SU-DHL-6 (cell line): ENCODE results near the gene CAPN13.

Source experiments
- H2AFZ ChIP-seq: fragments of 200-600 bp; sonication (generic); 2 replicates; pipeline ENCODE4 v1.6.1; 2014; ENCODE audit warnings: low read depth, mild to moderate bottlenecking, moderate library complexity, mixed read lengths, antibody characterized with exemption, low read length; ENCODE audit not compliant: severe bottlenecking
- H3F3A ChIP-seq: fragments of 200-600 bp; shearing (Covaris generic); 2 replicates; pipeline ENCODE4 v1.6.0; 2016; ENCODE audit warnings: antibody characterized with exemption, mild to moderate bottlenecking; ENCODE audit not compliant: insufficient read depth
- H3K27ac ChIP-seq: fragments of 200-600 bp; sonication (generic); 2 replicates; pipeline ENCODE4 v1.5.1; 2016; ENCODE audit warnings: low read depth, mild to moderate bottlenecking, low read length, moderate library complexity, mixed read lengths
- H3K27me3 ChIP-seq: fragments of 200-600 bp; sonication (generic), shearing (Covaris generic); 2 replicates; pipeline ENCODE4 v1.6.0; 2014; ENCODE audit warnings: mild to moderate bottlenecking, low read length
- H3K36me3 ChIP-seq: fragments of 200-600 bp; sonication (generic); 2 replicates; pipeline ENCODE4 v1.6.1; 2014; ENCODE audit warnings: mild to moderate bottlenecking, low read length, mixed read lengths
- H3K4me2 ChIP-seq: fragments of 300-600, 200-600 bp; shearing (Covaris generic), sonication (generic); 2 replicates; pipeline ENCODE4 v1.6.0; 2014; ENCODE audit warnings: low read length, low read depth, mild to moderate bottlenecking; ENCODE audit not compliant: poor library complexity, severe bottlenecking
- H3K4me3 ChIP-seq: fragments of 200-600 bp; sonication (generic); 2 replicates; pipeline ENCODE4 v1.5.1; 2014; ENCODE audit warnings: antibody characterized with exemption, low read length, mild to moderate bottlenecking, mixed read lengths; ENCODE audit not compliant: insufficient read depth, poor library complexity, severe bottlenecking
- H3K79me2 ChIP-seq: fragments of 200-600 bp; sonication (generic); 2 replicates; pipeline ENCODE4 v1.6.1; 2014; ENCODE audit warnings: mild to moderate bottlenecking, low read length, moderate library complexity; ENCODE audit not compliant: insufficient read depth
- H3K9ac ChIP-seq: fragments of 200-600 bp; sonication (generic); 2 replicates; pipeline ENCODE4 v1.7.0; 2014; ENCODE audit warnings: mild to moderate bottlenecking, low read length
- H3K9me2 ChIP-seq: fragments of 200-600 bp; sonication (generic); replicated peaks from 2 replicates; pipeline ENCODE4 v1.6.1; 2014; ENCODE audit warnings: low read length; ENCODE audit not compliant: insufficient read depth
- H3K9me3 ChIP-seq: fragments of 200-600 bp; sonication (generic); 2 replicates; pipeline ENCODE4 v1.6.1; 2014; ENCODE audit warnings: low read length, mixed read lengths; ENCODE audit not compliant: insufficient read depth
- H4K20me1 ChIP-seq: fragments of 200-600 bp; sonication (generic); 2 replicates; pipeline ENCODE4 v1.6.1; 2014; ENCODE audit warnings: low read depth, mild to moderate bottlenecking, antibody characterized with exemption, low read length, moderate library complexity, mixed read lengths
- EZH2phosphoT487 ChIP-seq: fragments of 200-600 bp; sonication (generic), shearing (Covaris generic); conservative IDR thresholded peaks from 2 replicates; pipeline ENCODE4 v1.6.1; 2018; ENCODE audit warnings: mild to moderate bottlenecking, antibody characterized with exemption, low read length, moderate library complexity, mixed read lengths
- TF ChIP-seq, protein P1 (sequence below): fragments of 200-600 bp; sonication (generic); IDR thresholded peaks from one replicate; pipeline ENCODE4 v1.5.1; 2017; ENCODE audit warnings: antibody characterized with exemption, mild to moderate bottlenecking, low read length, moderate library complexity; ENCODE audit not compliant: insufficient read depth, poor library complexity, severe bottlenecking

Gene CAPN13

DNA sequence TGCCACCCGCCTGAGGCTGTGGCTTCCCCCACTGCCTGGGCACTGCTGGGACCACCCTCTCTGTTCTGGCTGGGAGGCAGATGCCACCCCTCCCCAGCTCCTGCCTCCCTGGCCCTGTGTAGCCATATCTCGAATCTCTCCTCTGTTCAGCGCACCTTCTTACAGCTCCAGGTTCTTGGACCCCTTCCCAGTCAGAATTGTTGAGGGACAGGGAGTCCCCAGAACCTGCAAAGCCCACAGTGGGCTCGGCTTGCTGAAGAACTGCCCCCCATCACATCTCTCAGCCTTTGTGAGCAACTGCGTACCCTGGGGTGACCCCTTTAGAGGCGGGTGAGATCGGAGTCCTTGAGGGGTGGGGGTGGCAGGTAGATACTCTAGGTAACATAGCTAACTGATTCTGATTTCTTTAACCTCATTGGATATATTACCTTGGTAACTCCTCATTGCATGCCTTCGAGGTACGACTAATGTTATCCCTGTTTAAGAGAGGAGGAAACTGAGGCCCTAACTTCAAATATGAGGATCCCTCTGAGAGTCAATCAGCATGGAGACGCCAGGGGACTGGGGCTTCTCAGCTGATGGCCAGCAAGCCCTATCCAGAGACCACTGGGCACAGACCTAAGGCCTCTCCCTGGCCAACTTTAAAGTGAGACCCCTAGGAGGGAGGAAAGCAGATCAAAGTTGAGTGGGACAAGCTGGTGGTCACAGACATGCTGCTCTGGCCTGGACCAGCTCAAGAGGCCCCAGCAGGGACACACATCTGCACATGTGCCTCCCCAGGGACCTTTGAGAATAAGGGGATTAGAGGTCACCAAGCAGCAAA, 101.3 kb downstream of the CAPN13 start:
- H3K27ac ChIP-seq, result no peak overlapping the region
- no peak overlapping the region for H3K4me2 ChIP-seq
- H3F3A ChIP-seq, result no peaks in the 10 kb centered on the region
- H3K27me3 ChIP-seq, result no peaks in the 10 kb centered on the region
- H4K20me1 ChIP-seq, result no peaks in the 10 kb centered on the region
- no peaks in the 10 kb centered on the region for H3K79me2 ChIP-seq
- no peak overlapping the region for H3K4me3 ChIP-seq
- no peak overlapping the region for H3K9ac ChIP-seq
- peaks cover 13% of the 10 kb centered on the region; the same call in 1 of the 2 replicates for H3K9me3 ChIP-seq
- no peaks in the 10 kb centered on the region for H3K9me2 ChIP-seq
- 0 out of 2 replicates have a peak, but pooled peaks cover 9% of the 10 kb centered on the region for H3K36me3 ChIP-seq
- TF ChIP-seq EZH2phosphoT487, result no peak
- TF ChIP-seq, protein P1, sequence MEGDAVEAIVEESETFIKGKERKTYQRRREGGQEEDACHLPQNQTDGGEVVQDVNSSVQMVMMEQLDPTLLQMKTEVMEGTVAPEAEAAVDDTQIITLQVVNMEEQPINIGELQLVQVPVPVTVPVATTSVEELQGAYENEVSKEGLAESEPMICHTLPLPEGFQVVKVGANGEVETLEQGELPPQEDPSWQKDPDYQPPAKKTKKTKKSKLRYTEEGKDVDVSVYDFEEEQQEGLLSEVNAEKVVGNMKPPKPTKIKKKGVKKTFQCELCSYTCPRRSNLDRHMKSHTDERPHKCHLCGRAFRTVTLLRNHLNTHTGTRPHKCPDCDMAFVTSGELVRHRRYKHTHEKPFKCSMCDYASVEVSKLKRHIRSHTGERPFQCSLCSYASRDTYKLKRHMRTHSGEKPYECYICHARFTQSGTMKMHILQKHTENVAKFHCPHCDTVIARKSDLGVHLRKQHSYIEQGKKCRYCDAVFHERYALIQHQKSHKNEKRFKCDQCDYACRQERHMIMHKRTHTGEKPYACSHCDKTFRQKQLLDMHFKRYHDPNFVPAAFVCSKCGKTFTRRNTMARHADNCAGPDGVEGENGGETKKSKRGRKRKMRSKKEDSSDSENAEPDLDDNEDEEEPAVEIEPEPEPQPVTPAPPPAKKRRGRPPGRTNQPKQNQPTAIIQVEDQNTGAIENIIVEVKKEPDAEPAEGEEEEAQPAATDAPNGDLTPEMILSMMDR, result no peak
- H2AFZ ChIP-seq, result no peak overlapping the region

- no peaks in the 10 kb centered on the region for H3K9me2 ChIP-seq
- H3K27ac ChIP-seq, result no peak overlapping the region
- no peak overlapping the region for H2AFZ ChIP-seq
- H3K4me3 ChIP-seq, result no peak overlapping the region
- no peak overlapping the region for H3K4me2 ChIP-seq
- H4K20me1 ChIP-seq, result no peaks in the 10 kb centered on the region
- no peaks in the 10 kb centered on the region for H3K27me3 ChIP-seq
- H3K9ac ChIP-seq, result no peak overlapping the region
- no peaks in the 10 kb centered on the region for H3K79me2 ChIP-seq
- peaks cover 13% of the 10 kb centered on the region; the same call in 1 of the 2 replicates for H3K9me3 ChIP-seq
- H3K36me3 ChIP-seq, result 0 out of 2 replicates have a peak, but pooled peaks cover 12% of the 10 kb centered on the region
- TF ChIP-seq, protein P1, result no peak
- TF ChIP-seq EZH2phosphoT487, result no peak
- H3F3A ChIP-seq, result no peaks in the 10 kb centered on the region
Measured at GRCh38 chr2:30705056-30705455, 102.2 kb downstream of the CAPN13 start.

DNA sequence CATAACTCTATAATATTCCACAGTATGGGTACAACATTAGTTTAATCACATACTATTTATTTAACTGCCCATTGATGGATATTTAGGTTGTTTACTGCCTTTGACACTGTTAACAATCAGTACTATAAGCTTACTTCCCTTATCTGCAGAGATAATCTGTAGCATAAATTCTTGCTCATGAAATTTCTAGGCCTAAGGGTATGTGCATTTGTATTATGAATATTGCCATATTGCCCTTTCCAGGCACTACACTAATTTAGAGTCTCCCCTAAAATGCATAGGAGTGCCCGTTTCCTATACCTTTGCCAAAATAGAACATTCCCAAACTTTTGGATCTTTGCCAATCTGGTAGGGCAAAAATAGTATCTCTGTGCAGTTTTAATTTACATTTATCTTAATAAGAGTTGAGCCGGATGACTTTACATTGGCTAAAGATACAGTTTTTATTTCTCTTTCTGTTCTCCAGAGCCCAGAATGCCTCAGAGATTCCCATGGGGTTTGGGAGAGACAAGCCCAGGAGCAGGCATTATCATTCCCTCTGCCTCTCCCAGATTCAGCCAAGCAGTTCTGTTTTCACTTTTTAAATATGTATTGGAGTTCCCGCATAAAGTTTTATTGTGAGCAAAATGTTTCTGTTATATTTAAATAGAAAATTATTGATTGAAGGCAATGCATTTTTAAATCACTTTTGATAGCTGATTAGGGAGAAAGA, 102.8 kb downstream of the CAPN13 start:
- Histone ChIP-seq H3K27ac (no peak overlapping the region), H3F3A (no peaks in the 10 kb centered on the region), H4K20me1 (no peaks in the 10 kb centered on the region), H3K4me2 (no peak overlapping the region), H3K27me3 (no peaks in the 10 kb centered on the region), H3K4me3 (no peak overlapping the region), H2AFZ (no peak overlapping the region), H3K79me2 (no peaks in the 10 kb centered on the region), H3K9ac (no peak overlapping the region), H3K9me2 (no peaks in the 10 kb centered on the region), H3K9me3 (peaks cover 13% of the 10 kb centered on the region; the same call in 1 of the 2 replicates), H3K36me3 (0 out of 2 replicates have a peak, but pooled peaks cover 12% of the 10 kb centered on the region)
- no peak for TF ChIP-seq EZH2phosphoT487
- TF ChIP-seq, protein P1, result no peak
